Measurements from ENCODE around the gene NSMCE1.

The NSMCE1 gene

DNA sequence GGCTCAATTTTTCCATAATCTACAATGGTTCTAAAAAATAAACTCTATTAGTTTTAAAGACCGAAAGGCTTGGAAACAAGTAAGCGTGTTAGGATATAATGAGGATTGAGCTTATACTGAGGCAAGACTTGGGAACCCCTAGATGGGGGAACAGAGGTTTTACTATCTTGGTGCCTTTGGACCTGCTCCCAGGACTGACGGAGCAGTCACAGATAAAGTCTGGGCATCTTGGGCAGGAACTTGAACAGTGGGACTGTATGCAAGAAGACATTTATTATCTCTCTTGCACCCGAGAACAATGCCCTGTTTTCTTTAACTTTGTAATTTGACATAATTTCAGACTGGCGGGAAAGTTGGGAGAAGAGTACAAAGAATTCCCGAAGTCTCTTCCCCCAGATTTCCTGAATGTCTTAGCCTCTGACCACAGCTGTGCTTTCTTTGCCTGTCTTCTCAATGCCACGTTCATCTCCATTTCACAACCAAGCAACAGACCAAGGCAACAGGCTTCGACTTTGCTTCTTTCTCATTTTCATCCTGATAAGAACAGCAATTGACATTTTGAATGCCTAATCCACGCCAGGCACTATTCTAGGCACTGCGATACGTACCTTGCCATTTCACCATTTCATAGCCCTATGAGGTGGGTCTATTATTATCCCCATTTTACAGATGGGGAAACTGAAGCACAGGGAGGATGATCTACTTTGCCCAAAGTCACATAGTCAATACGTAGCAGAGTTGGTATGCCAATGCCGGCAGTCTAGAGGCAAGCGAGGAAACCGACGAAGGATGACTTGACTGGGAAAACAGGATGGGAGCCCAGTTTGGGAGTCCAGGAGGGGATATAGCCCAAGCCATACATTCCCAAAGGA lies 42.2 kb upstream of the NSMCE1 start:
- no peak for DNase-seq (ENCODE audit: low spot score)
- TF ChIP-seq, protein P1, sequence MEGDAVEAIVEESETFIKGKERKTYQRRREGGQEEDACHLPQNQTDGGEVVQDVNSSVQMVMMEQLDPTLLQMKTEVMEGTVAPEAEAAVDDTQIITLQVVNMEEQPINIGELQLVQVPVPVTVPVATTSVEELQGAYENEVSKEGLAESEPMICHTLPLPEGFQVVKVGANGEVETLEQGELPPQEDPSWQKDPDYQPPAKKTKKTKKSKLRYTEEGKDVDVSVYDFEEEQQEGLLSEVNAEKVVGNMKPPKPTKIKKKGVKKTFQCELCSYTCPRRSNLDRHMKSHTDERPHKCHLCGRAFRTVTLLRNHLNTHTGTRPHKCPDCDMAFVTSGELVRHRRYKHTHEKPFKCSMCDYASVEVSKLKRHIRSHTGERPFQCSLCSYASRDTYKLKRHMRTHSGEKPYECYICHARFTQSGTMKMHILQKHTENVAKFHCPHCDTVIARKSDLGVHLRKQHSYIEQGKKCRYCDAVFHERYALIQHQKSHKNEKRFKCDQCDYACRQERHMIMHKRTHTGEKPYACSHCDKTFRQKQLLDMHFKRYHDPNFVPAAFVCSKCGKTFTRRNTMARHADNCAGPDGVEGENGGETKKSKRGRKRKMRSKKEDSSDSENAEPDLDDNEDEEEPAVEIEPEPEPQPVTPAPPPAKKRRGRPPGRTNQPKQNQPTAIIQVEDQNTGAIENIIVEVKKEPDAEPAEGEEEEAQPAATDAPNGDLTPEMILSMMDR (IDR thresholded peaks at IDR 0.05; ENCODE audit: extremely low read depth, insufficient read depth, missing control alignments) = no peak
- in situ Hi-C loops (cut with MboI; ENCODE audit: low pct_unique_long_range_greater_than_20kb, low sequenced_read_pairs, unreplicated experiment) = no loop called here

- TF ChIP-seq, protein P1 (IDR thresholded peaks at IDR 0.05; ENCODE audit: extremely low read depth, insufficient read depth, missing control alignments) = no peak
- in situ Hi-C loops (cut with MboI; ENCODE audit: low pct_unique_long_range_greater_than_20kb, low sequenced_read_pairs, unreplicated experiment) = no loop called here
- DNase-seq (ENCODE audit: low spot score) = no peak
Observed at GRCh38 chr16:27308792-27309191, 40.2 kb upstream of the NSMCE1 start.

GRCh38 chr16:27305839-27306442 lies 37.4 kb upstream of the NSMCE1 start:
- no peak for DNase-seq (ENCODE audit: low spot score)
- in situ Hi-C loops (cut with MboI; ENCODE audit: low pct_unique_long_range_greater_than_20kb, low sequenced_read_pairs, unreplicated experiment) = no loop called here
- TF ChIP-seq, protein P1 (IDR thresholded peaks at IDR 0.05; ENCODE audit: extremely low read depth, insufficient read depth, missing control alignments) = no peak

GRCh38 chr16:27304881-27305745 lies 36.5 kb upstream of the NSMCE1 start:
- in situ Hi-C loops (cut with MboI; ENCODE audit: low pct_unique_long_range_greater_than_20kb, low sequenced_read_pairs, unreplicated experiment) = no loop called here
- no peak for DNase-seq (ENCODE audit: low spot score)
- TF ChIP-seq, protein P1 (IDR thresholded peaks at IDR 0.05; ENCODE audit: extremely low read depth, insufficient read depth, missing control alignments) = no peak

- TF ChIP-seq, protein P1 (IDR thresholded peaks at IDR 0.05; ENCODE audit: extremely low read depth, insufficient read depth, missing control alignments) = no peak
- in situ Hi-C loops (cut with MboI; ENCODE audit: low pct_unique_long_range_greater_than_20kb, low sequenced_read_pairs, unreplicated experiment) = no loop called here
- DNase-seq (ENCODE audit: low spot score) = no peak
Observed at GRCh38 chr16:27304102-27304501, 35.5 kb upstream of the NSMCE1 start.
